SK-N-MC (cell line): Measurements from ENCODE around the gene COMMD3.

Experiments
- EZH2 ChIP-seq: fragments of 200-600 bp; sonication (generic); IDR thresholded peaks from one replicate; pipeline ENCODE4 v1.6.1; 2017; ENCODE audit warnings: antibody characterized with exemption
- POLR2AphosphoS5 ChIP-seq: IDR thresholded peaks from 2 replicates; pipeline ENCODE4 v1.6.1; 2012; ENCODE audit warnings: mild to moderate bottlenecking, low read depth, low read length, borderline replicate concordance

DNA sequence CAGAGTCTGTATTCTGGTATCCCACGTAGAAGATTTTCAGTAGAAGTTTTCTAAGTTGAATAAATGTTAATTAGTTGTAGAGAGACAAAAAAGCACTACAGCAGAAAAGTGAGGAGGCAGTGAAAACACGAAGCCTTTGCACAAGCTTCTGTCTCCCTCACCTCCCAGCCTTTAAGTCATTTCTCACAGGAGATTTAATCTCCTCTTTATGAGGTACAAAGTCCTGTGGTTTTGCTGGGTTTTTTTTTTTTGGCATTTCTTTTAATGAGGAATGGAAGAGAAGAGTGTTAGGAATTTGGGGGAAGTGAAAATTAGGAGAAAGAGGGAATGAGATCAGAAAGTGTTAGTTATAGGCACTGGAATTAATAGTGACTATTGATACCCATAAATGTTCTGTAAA is 50.6 kb downstream of the COMMD3 start:
- no peak for TF ChIP-seq EZH2
- TF ChIP-seq POLR2AphosphoS5: no peak
